IMR-90 (cell line): ENCODE results near the gene DAND5. TPM values are rescaled to one million over a fixed set of nuclear protein-coding genes. Genes with fewer than 3 reads are reported as not detected.
A peak's percentile ranks its signal among the peaks of the same experiment; 100 is the strongest.

Experiments
- ATAC-seq: fragments of 200-7000 bp; cut with Tn5 transposase; 2 replicates; pipeline ENCODE4 v1.9.1; 2020; ENCODE audit warnings: low read depth, mild to moderate bottlenecking, moderate library complexity
- BruUV-seq: library from RNA; stranded (reverse); fragments of 400-500 nt; replicated peaks from 2 replicates; lab custom pipeline; 2021; lab: Mats Ljungman, UMichigan
- CTCF ChIA-PET: fragments of 300-600 bp; formaldehyde crosslinking; extraction: SDS; loops from one replicate; lab custom pipeline; 2021; ENCODE audit warnings: antibody characterized with exemption; lab: Yijun Ruan, JAX
- POLR2A ChIA-PET: fragments of 300-600 bp; sonication (Branson Sonifier 250); formaldehyde crosslinking; loops from one replicate; lab custom pipeline; 2022; ENCODE audit warnings: antibody characterized with exemption; ENCODE audit not compliant: unreplicated experiment; lab: Charles Lee
- DNase-seq: peaks from one replicate; pipeline ENCODE4 v3.0.0; 2013
- H2AFZ ChIP-seq: replicated peaks from 2 replicates; pipeline ENCODE3; 2013; ENCODE audit warnings: low read length, mild to moderate bottlenecking; ENCODE audit not compliant: poor library complexity
- H2AK5ac ChIP-seq: 2 replicates; pipeline ENCODE4 v1.6.1; 2013; ENCODE audit warnings: low read depth, low read length, inconsistent platforms
- H2AK9ac ChIP-seq: replicated peaks from 2 replicates; pipeline ENCODE3; 2013; ENCODE audit warnings: mild to moderate bottlenecking, low read depth, low read length, moderate library complexity; ENCODE audit not compliant: poor library complexity
- H2BK120ac ChIP-seq: 2 replicates; pipeline ENCODE4 v1.6.1; 2013; ENCODE audit warnings: low read depth, low read length, inconsistent platforms
- H2BK15ac ChIP-seq: 3 replicates; pipeline ENCODE4 v1.6.1; 2013; ENCODE audit warnings: low read depth, low read length, inconsistent platforms
- H2BK20ac ChIP-seq: 2 replicates; pipeline ENCODE4 v1.6.1; 2013; ENCODE audit warnings: low read depth, mild to moderate bottlenecking, inconsistent platforms, low read length, moderate library complexity
- H2BK5ac ChIP-seq: 2 replicates; pipeline ENCODE4 v1.6.1; 2013; ENCODE audit warnings: mild to moderate bottlenecking, low read depth, low read length, inconsistent platforms; ENCODE audit not compliant: poor library complexity, severe bottlenecking
- H3K14ac ChIP-seq: replicated peaks from 2 replicates; pipeline ENCODE4 v1.6.1; 2013; ENCODE audit warnings: low read depth, low read length, inconsistent platforms
- H3K18ac ChIP-seq: 2 replicates; pipeline ENCODE4 v1.6.1; 2013; ENCODE audit warnings: low read depth, low read length, control low read depth
- H3K23ac ChIP-seq: 2 replicates; pipeline ENCODE4 v1.6.1; 2013; ENCODE audit warnings: low read depth, low read length, inconsistent platforms
- H3K27ac ChIP-seq: 2 replicates; pipeline ENCODE4 v1.5.1; 2013; ENCODE audit warnings: mild to moderate bottlenecking, control low read depth, low read length; ENCODE audit not compliant: insufficient read depth
- H3K27me3 ChIP-seq: 2 replicates; pipeline ENCODE4 v1.6.1; 2013; ENCODE audit warnings: low read length; ENCODE audit not compliant: control insufficient read depth, insufficient read depth
- H3K36me3 ChIP-seq: 2 replicates; pipeline ENCODE4 v1.6.1; 2013; ENCODE audit warnings: low read length, mixed read lengths; ENCODE audit not compliant: control insufficient read depth, insufficient read depth
- H3K4ac ChIP-seq: 2 replicates; pipeline ENCODE4 v1.6.1; 2013; ENCODE audit warnings: low read depth, low read length, inconsistent platforms
- H3K4me1 ChIP-seq: 2 replicates; pipeline ENCODE4 v1.6.1; 2013; ENCODE audit warnings: low read length, mixed read lengths; ENCODE audit not compliant: control insufficient read depth, insufficient read depth
- H3K4me2 ChIP-seq: 2 replicates; pipeline ENCODE4 v1.6.1; 2013; ENCODE audit warnings: low read depth, mild to moderate bottlenecking, control low read depth, low read length, moderate library complexity
- H3K4me3 ChIP-seq: 2 replicates; pipeline ENCODE4 v1.5.1; 2013; ENCODE audit warnings: low read depth, mild to moderate bottlenecking, control low read depth, low read length, moderate library complexity; ENCODE audit not compliant: insufficient read depth
- H3K56ac ChIP-seq: 2 replicates; pipeline ENCODE4 v1.6.1; 2013; ENCODE audit warnings: low read length, inconsistent platforms; ENCODE audit not compliant: insufficient read depth; ENCODE audit errors: extremely low read depth
- H3K79me1 ChIP-seq, 2 experiments: 2 replicates each; pipeline ENCODE4 v1.6.1; 2013; ENCODE audit warnings: low read length in 2 of 2, inconsistent platforms in 1 of 2, low read depth in 1 of 2
- H3K9ac ChIP-seq: 2 replicates; pipeline ENCODE4 v1.6.1; 2013; ENCODE audit warnings: low read depth, low read length, control low read depth
- H3K9me1 ChIP-seq: 2 replicates; pipeline ENCODE4 v1.6.1; 2013; ENCODE audit warnings: low read length, inconsistent platforms; ENCODE audit not compliant: insufficient read depth
- H3K9me3 ChIP-seq: 2 replicates; pipeline ENCODE4 v1.6.1; 2013; ENCODE audit warnings: low read length; ENCODE audit not compliant: control insufficient read depth, insufficient read depth
- H4K20me1 ChIP-seq: 2 replicates; pipeline ENCODE4 v1.6.1; 2013; ENCODE audit warnings: low read length, inconsistent platforms; ENCODE audit not compliant: insufficient read depth
- H4K5ac ChIP-seq: 2 replicates; pipeline ENCODE4 v1.6.1; 2013; ENCODE audit warnings: mild to moderate bottlenecking, low read depth, low read length, control low read depth
- H4K8ac ChIP-seq, 2 experiments: 2 replicates each; pipeline ENCODE4 v1.6.1; 2013; ENCODE audit warnings: low read depth in 2 of 2, low read length in 2 of 2, control low read depth in 1 of 2, inconsistent platforms in 1 of 2
- H4K91ac ChIP-seq: 2 replicates; pipeline ENCODE4 v1.6.1; 2013; ENCODE audit warnings: low read depth, low read length, inconsistent platforms; ENCODE audit not compliant: insufficient read depth
- RCOR1 ChIP-seq: IDR thresholded peaks from 2 replicates; pipeline ENCODE4 v1.6.1; 2012; ENCODE audit warnings: mild to moderate bottlenecking, low read length, improper control_type of control experiment; ENCODE audit not compliant: insufficient replicate concordance
- WGBS, 2 experiments: methylation state at CpG; one replicate each; pipeline versions ENCODE4 v1.1.5 to v1.1.7; 2013; ENCODE audit warnings: missing lambda C conversion rate in 2 of 2; ENCODE audit not compliant: insufficient read length in 1 of 2; ENCODE audit errors: extremely low coverage in 2 of 2; 5-methylcytosine and 5-hydroxymethylcytosine counted together
- dilution Hi-C: fragments of 300-500 bp; cut with HindIII; formaldehyde crosslinking; loops from one replicate; pipeline ENCODE4 v1.14.3; 2018; ENCODE audit warnings: low sequenced_read_pairs; ENCODE audit not compliant: unreplicated experiment
- in situ Hi-C: fragments of 300-500 bp; cut with MboI; formaldehyde crosslinking; loops from 3 replicates; pipeline ENCODE4 v1.14.3; 2019; ENCODE audit warnings: low sequenced_read_pairs, inconsistent platforms, mixed read lengths
- intact Hi-C: fragments of 100-400 bp; cut with micrococcal nuclease; formaldehyde crosslinking; loops from 2 replicates; pipeline ENCODE4 v1.10.0; 2022
- polyA plus RNA-seq, 3 experiments: library from polyadenylated mRNA; depleted of rRNA; stranded (reverse); fragments of >200 nt; gene quantifications; 2 replicates each; pipeline ENCODE4 v1.2.3, GENCODE V29; 2012; ENCODE audit warnings: low replicate concordance in 1 of 3
- total RNA-seq: library from RNA; depleted of rRNA; stranded (reverse); fragments of >200 nt; gene quantifications from 2 replicates; pipeline ENCODE4 v1.2.3, GENCODE V29; 2012

The DAND5 gene
- total and polyA plus RNA-seq, 2 of the 4 experiments (the other 2 are of a cell fraction), result 0.03 TPM; not detected in 1

GRCh38 chr19:12943437-12944044 is 25.8 kb upstream of the DAND5 start:
- ATAC-seq, result no peak
- no peak overlapping the region; the same call in 1 of the 2 replicates for H3K27ac ChIP-seq
- no peak overlapping the region for H3K18ac ChIP-seq
- H2AK9ac ChIP-seq, result peak overlapping the region; percentile 17
- H4K5ac ChIP-seq, result no peak overlapping the region
- no TSS peak for BruUV-seq
- no peak for TF ChIP-seq RCOR1
- H2BK15ac ChIP-seq, result no peak overlapping the region
- intact Hi-C loops (no loop called here), in situ Hi-C loops (no loop called here), dilution Hi-C loops (no loop called here)
- no peak overlapping the region for H2BK20ac ChIP-seq
- no peaks in the 10 kb centered on the region for H3K27me3 ChIP-seq
- no peak overlapping the region for H4K8ac ChIP-seq
- DNase-seq, result no peak
- no peak overlapping the region for H4K91ac ChIP-seq
- H3K4me1 ChIP-seq, result peaks cover 14% of the 10 kb centered on the region
- H3K4me2 ChIP-seq, result no peak overlapping the region
- no peak overlapping the region for H2BK120ac ChIP-seq
- H2AFZ ChIP-seq, result no peak overlapping the region
- H3K9me3 ChIP-seq, result no peaks in the 10 kb centered on the region
- peaks cover 57% of the 10 kb centered on the region for H3K36me3 ChIP-seq
- H2AK5ac ChIP-seq, result peak overlapping the region; percentile 23; the same call in 1 of the 2 replicates
- H2BK5ac ChIP-seq, result no peak overlapping the region
- 97% methylated on average over 7 of the region's 18 CpGs; no CpG with 5 or more reads in 1 of the 2 experiments for WGBS, 2 experiments
- H3K56ac ChIP-seq, result no peak overlapping the region
- H4K20me1 ChIP-seq, result peaks cover 75% of the 10 kb centered on the region
- H3K14ac ChIP-seq, result 0 out of 2 replicates have a peak overlapping the region, but pooled peaks have one; percentile 35
- H3K9me1 ChIP-seq, result peaks cover 22% of the 10 kb centered on the region
- H3K79me1 ChIP-seq, result peaks cover 22 to 72% of the 10 kb centered on the region in 2 experiments
- ChIA-PET POLR2A (interaction anchor here (0.7 kb wide), 1 partner anchor 62 kb away, joined by 6 read pairs; the partner anchor contains the start of gene DNASE2), CTCF (no interaction called here)
- no peak overlapping the region for H3K4ac ChIP-seq
- no peak overlapping the region for H3K9ac ChIP-seq
- H3K4me3 ChIP-seq, result no peak overlapping the region
- H3K23ac ChIP-seq, result no peak overlapping the region
